ENCODE measurements around the gene SLC15A4.
"Not testable (repeated sequence)": the region's sequence is repeated elsewhere in the genome, so short reads cannot be mapped to it uniquely, and the experiment has no call there.

The SLC15A4 gene

DNA sequence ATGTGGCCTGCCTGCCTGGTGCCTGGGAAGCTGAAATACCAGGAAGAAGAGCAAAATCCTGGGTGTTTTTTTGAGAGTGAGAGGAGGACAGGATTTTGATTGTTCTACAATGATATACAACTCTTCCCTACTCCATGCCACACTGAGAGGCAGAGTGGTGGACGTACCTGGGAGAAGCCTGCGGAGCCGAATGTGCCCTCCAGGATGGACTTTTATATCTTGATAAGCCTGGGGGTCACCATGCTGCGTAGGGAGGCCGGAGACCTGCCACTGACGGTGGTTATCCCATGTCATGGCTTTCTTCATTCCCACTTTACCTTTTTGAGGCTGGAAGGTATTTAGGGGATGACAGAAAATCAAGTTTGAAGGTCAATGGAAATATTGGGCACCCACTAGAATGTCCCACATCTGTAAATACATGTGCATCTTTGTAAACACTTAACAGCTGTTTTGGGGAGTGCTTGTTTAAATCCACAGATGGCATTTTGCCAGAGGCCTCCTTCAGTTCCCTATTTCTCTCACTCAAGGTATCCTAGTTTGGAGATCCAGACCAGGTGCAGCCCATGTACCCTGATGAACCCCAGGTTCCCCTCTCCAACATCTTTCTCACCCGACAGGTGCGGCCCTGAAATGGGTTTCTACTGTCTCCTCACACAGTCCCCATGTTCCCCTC is 28.4 kb upstream of the SLC15A4 start:
- Histone ChIP-seq H3K4me3 (replicated peaks; ENCODE audit: insufficient read depth, low read length) (no peak overlapping the region), H3K27ac (replicated peaks) (no peak overlapping the region)
- no peak for DNase-seq (ENCODE audit: low read depth in 1 of 2, low spot score in 1 of 2)

DNA sequence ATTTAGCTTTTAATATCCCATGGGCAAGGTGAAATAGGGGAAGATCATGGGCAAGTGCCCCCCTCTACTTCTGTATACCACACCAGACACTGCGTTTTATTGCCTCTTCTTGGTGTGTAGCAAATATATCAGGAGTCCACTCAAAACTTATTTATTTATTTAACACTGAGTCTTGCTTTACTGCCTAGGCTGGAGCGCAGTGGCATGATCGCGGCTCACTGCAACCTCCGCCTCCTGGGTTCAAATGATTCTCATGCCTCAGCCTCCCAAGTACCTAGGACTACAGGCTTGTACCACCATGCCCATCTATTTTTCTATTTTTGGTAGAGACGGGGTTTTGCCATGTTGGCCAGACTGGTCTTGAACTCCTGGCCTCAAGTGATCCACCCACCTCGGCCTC is 27.7 kb upstream of the SLC15A4 start:
- H3K27me3 ChIP-seq (ENCODE audit: insufficient read depth, poor library complexity, severe bottlenecking); H3K27ac ChIP-seq (replicated peaks); H3K4me3 ChIP-seq (replicated peaks; ENCODE audit: insufficient read depth, low read length); DNase-seq (ENCODE audit: low read depth in 1 of 2, low spot score in 1 of 2): not testable (repeated sequence)

More for the DNA sequence above, 28.4 kb upstream of the SLC15A4 start:
- peaks cover 5% of the 10 kb centered on the region for H3K27me3 ChIP-seq (ENCODE audit: insufficient read depth, poor library complexity, severe bottlenecking)
- TF ChIP-seq GABPA (IDR thresholded peaks at IDR 0.05; ENCODE audit: low read depth) (no peak), POLR2AphosphoS5 (IDR thresholded peaks at IDR 0.05; ENCODE audit: low read depth) (no peak), SPI1 (IDR thresholded peaks at IDR 0.05; ENCODE audit: borderline replicate concordance, low read depth) (peak; percentile 68)
- TF ChIP-seq, protein P1, sequence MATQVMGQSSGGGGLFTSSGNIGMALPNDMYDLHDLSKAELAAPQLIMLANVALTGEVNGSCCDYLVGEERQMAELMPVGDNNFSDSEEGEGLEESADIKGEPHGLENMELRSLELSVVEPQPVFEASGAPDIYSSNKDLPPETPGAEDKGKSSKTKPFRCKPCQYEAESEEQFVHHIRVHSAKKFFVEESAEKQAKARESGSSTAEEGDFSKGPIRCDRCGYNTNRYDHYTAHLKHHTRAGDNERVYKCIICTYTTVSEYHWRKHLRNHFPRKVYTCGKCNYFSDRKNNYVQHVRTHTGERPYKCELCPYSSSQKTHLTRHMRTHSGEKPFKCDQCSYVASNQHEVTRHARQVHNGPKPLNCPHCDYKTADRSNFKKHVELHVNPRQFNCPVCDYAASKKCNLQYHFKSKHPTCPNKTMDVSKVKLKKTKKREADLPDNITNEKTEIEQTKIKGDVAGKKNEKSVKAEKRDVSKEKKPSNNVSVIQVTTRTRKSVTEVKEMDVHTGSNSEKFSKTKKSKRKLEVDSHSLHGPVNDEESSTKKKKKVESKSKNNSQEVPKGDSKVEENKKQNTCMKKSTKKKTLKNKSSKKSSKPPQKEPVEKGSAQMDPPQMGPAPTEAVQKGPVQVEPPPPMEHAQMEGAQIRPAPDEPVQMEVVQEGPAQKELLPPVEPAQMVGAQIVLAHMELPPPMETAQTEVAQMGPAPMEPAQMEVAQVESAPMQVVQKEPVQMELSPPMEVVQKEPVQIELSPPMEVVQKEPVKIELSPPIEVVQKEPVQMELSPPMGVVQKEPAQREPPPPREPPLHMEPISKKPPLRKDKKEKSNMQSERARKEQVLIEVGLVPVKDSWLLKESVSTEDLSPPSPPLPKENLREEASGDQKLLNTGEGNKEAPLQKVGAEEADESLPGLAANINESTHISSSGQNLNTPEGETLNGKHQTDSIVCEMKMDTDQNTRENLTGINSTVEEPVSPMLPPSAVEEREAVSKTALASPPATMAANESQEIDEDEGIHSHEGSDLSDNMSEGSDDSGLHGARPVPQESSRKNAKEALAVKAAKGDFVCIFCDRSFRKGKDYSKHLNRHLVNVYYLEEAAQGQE (IDR thresholded peaks at IDR 0.05; ENCODE audit: insufficient replicate concordance, low read depth): no peak
- TF ChIP-seq, protein P2, sequence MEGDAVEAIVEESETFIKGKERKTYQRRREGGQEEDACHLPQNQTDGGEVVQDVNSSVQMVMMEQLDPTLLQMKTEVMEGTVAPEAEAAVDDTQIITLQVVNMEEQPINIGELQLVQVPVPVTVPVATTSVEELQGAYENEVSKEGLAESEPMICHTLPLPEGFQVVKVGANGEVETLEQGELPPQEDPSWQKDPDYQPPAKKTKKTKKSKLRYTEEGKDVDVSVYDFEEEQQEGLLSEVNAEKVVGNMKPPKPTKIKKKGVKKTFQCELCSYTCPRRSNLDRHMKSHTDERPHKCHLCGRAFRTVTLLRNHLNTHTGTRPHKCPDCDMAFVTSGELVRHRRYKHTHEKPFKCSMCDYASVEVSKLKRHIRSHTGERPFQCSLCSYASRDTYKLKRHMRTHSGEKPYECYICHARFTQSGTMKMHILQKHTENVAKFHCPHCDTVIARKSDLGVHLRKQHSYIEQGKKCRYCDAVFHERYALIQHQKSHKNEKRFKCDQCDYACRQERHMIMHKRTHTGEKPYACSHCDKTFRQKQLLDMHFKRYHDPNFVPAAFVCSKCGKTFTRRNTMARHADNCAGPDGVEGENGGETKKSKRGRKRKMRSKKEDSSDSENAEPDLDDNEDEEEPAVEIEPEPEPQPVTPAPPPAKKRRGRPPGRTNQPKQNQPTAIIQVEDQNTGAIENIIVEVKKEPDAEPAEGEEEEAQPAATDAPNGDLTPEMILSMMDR (IDR thresholded peaks at IDR 0.05; ENCODE audit: insufficient read depth, low read length): no peak

DNA sequence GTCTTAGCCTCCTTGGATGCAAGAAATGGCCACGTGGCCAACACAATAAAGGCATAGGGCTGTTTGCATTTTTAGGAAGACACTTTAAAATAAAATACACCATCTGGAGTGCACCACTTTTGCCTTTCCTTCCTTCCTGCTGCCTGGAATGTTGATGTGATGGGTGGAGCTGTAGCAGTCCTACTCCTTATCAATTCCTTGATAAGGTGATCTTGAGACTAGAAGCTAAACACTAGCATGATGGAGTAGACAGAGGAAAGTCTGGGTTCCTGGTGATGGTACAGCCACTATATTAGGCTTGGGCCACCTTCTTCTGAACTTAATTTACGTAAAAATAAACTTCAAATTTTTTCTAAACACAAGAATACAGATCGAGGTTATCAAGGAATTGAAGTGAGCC is 26.6 kb upstream of the SLC15A4 start:
- DNase-seq (ENCODE audit: low read depth in 1 of 2, low spot score in 1 of 2): no peak
- no peak for TF ChIP-seq SPI1 (IDR thresholded peaks at IDR 0.05; ENCODE audit: borderline replicate concordance, low read depth)
- TF ChIP-seq POLR2AphosphoS5 (IDR thresholded peaks at IDR 0.05; ENCODE audit: low read depth): no peak
- TF ChIP-seq, protein P1 (IDR thresholded peaks at IDR 0.05; ENCODE audit: insufficient replicate concordance, low read depth): no peak
- TF ChIP-seq, protein P2 (IDR thresholded peaks at IDR 0.05; ENCODE audit: insufficient read depth, low read length): no peak
- TF ChIP-seq GABPA (IDR thresholded peaks at IDR 0.05; ENCODE audit: low read depth): no peak
- no peak overlapping the region for H3K4me3 ChIP-seq (replicated peaks; ENCODE audit: insufficient read depth, low read length)
- H3K27me3 ChIP-seq (ENCODE audit: insufficient read depth, poor library complexity, severe bottlenecking): peaks cover 5% of the 10 kb centered on the region
- no peak overlapping the region for H3K27ac ChIP-seq (replicated peaks)

DNA sequence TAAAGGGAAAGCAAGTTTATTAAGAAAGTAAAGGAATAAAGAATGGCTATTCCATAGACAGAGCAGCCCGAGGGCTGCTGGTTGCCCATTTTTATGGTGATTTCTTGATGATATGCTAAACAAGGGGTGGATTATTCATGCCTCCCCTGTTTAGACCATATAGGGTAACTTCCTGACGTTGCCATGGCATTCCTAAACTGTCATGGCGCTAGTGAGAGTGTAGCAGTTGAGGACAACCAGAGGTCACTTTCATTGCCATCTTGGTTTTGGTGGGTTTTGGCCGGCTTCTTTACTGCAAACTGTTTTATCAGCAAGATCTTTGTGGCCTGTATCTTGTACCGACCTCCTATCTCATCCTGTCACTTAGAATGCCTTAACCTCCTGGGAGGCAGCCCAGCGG is 26.0 kb upstream of the SLC15A4 start:
- H3K4me3 ChIP-seq (replicated peaks; ENCODE audit: insufficient read depth, low read length); H3K27ac ChIP-seq (replicated peaks); DNase-seq (ENCODE audit: low read depth in 1 of 2, low spot score in 1 of 2); H3K27me3 ChIP-seq (ENCODE audit: insufficient read depth, poor library complexity, severe bottlenecking): not testable (repeated sequence)

DNA sequence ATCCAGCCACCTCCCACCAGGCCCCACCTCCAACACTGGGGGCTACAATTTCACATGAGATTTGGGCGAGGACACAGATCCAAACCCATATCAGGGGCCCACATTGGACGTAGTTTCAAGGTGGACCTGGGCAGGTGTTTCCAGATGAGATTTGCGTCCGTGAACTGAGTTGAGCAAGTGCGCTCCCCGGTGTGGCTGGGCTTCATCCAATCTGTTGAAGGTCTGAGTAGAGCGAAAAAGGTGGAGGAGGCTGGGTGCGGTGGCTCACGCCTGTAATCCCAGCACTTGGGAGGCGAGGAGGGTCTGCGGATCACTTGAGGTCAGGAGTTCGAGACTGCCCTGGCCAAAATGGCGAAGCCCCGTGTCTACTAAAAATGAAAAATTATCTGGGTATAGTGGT is 24.6 kb upstream of the SLC15A4 start:
- DNase-seq (ENCODE audit: low read depth in 1 of 2, low spot score in 1 of 2): no peak
- no peak overlapping the region for H3K4me3 ChIP-seq (replicated peaks; ENCODE audit: insufficient read depth, low read length)
- H3K27ac ChIP-seq (replicated peaks): no peak overlapping the region
- TF ChIP-seq, protein P1 (IDR thresholded peaks at IDR 0.05; ENCODE audit: insufficient replicate concordance, low read depth): no peak
- TF ChIP-seq POLR2AphosphoS5 (IDR thresholded peaks at IDR 0.05; ENCODE audit: low read depth): no peak
- TF ChIP-seq SPI1 (IDR thresholded peaks at IDR 0.05; ENCODE audit: borderline replicate concordance, low read depth): no peak
- TF ChIP-seq, protein P2 (IDR thresholded peaks at IDR 0.05; ENCODE audit: insufficient read depth, low read length): no peak
- TF ChIP-seq GABPA (IDR thresholded peaks at IDR 0.05; ENCODE audit: low read depth): no peak
- peaks cover 5% of the 10 kb centered on the region for H3K27me3 ChIP-seq (ENCODE audit: insufficient read depth, poor library complexity, severe bottlenecking)

DNA sequence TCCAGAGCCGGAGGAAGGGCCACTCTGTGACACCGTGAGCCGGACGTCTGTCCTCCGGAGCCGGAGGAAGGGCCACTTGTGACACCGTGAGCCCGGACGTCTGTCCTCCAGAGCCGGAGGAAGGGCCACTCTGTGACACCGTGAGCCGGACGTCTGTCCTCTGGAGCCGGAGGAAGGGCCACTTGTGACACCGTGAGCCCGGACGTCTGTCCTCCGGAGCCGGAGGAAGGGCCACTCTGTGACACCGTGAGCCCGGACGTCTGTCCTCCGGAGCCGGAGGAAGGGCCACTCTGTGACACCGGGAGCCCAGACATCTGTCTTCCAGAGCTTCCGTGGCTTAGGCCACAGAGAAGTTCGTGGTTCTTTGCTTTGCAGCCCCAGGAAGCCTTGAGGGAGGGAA is 22.9 kb upstream of the SLC15A4 start:
- not testable (repeated sequence) for H3K27ac ChIP-seq (replicated peaks); DNase-seq (ENCODE audit: low read depth in 1 of 2, low spot score in 1 of 2); H3K4me3 ChIP-seq (replicated peaks; ENCODE audit: insufficient read depth, low read length); H3K27me3 ChIP-seq (ENCODE audit: insufficient read depth, poor library complexity, severe bottlenecking)
